HEK293 (cell line): ENCODE data around the gene PIK3R1.

Source experiments
- CTCF ChIA-PET: fragments of 350-600 bp; formaldehyde crosslinking; extraction: SDS; loops from one replicate; lab custom pipeline; 2021; ENCODE audit warnings: antibody characterized with exemption; lab: Yijun Ruan, JAX
- POLR2A ChIA-PET: fragments of 300-600 bp; formaldehyde crosslinking; extraction: SDS; loops from one replicate; lab custom pipeline; 2020; ENCODE audit warnings: antibody characterized with exemption, inconsistent platforms; lab: Yijun Ruan, JAX
- H3K27ac ChIP-seq: fragments of 200-500 bp; sonication (Bioruptor generic); 2 replicates; pipeline ENCODE4 v1.5.1; 2014; ENCODE audit warnings: low read depth, low read length, control low read depth, inconsistent platforms; ENCODE audit errors: extremely low read depth
- H3K36me3 ChIP-seq, 2 experiments: fragments of 200-500 bp in 1 of 2; sonication (Bioruptor generic) in 1 of 2; 1 replicate in 1 of 2; 2 replicates in 1 of 2; pipeline ENCODE4 v1.5.1; 2014 to 2017; ENCODE audit warnings: inconsistent platforms in 2 of 2, low read length in 2 of 2; ENCODE audit not compliant: control insufficient read depth in 2 of 2, insufficient read depth in 1 of 2
- H3K4me1 ChIP-seq: fragments of 200-500 bp; sonication (Bioruptor generic); 2 replicates; pipeline ENCODE4 v1.5.1; 2014; ENCODE audit warnings: mild to moderate bottlenecking, low read length, inconsistent platforms; ENCODE audit not compliant: control insufficient read depth, insufficient read depth
- H3K4me3 ChIP-seq: 2 replicates; pipeline ENCODE4 v1.5.1; 2011; ENCODE audit warnings: low read depth, mild to moderate bottlenecking, control low read depth, low read length, moderate library complexity
- H3K9me3 ChIP-seq: fragments of 200-500 bp; sonication (Bioruptor generic); 2 replicates; pipeline ENCODE4 v1.5.1; 2014; ENCODE audit warnings: low read depth, low read length, inconsistent platforms; ENCODE audit not compliant: control insufficient read depth, insufficient read depth
- GLI4 ChIP-seq: fragments of 450-650 bp; formaldehyde crosslinking; IDR thresholded peaks from 2 replicates; pipeline ENCODE4 v1.5.1; 2016; ENCODE audit warnings: missing biosample characterization, missing genetic modification characterization
- GLIS2 ChIP-seq: fragments of 450-650 bp; formaldehyde crosslinking; IDR thresholded peaks from 2 replicates; pipeline ENCODE4 v1.5.1; 2016; ENCODE audit warnings: missing biosample characterization, missing genetic modification characterization
- HIC1 ChIP-seq: fragments of 450-650 bp; formaldehyde crosslinking; IDR thresholded peaks from 2 replicates; pipeline ENCODE4 v1.5.1; 2016; ENCODE audit warnings: missing biosample characterization, missing genetic modification characterization
- SP7 ChIP-seq: fragments of 450-650 bp; formaldehyde crosslinking; IDR thresholded peaks from 2 replicates; pipeline ENCODE4 v1.5.1; 2016; ENCODE audit warnings: missing biosample characterization, missing genetic modification characterization
- ZBTB21 ChIP-seq: fragments of 450-650 bp; formaldehyde crosslinking; IDR thresholded peaks from 2 replicates; pipeline ENCODE4 v1.5.1; 2017; ENCODE audit warnings: missing biosample characterization, missing genetic modification characterization
- ZFP41 ChIP-seq: fragments of 450-650 bp; formaldehyde crosslinking; IDR thresholded peaks from 2 replicates; pipeline ENCODE4 v1.5.1; 2016; ENCODE audit warnings: missing biosample characterization, missing genetic modification characterization, borderline replicate concordance
- ZFP69B ChIP-seq: fragments of 450-650 bp; formaldehyde crosslinking; IDR thresholded peaks from 2 replicates; pipeline ENCODE4 v1.5.1; 2016; ENCODE audit warnings: missing biosample characterization, missing genetic modification characterization
- ZNF132 ChIP-seq: fragments of 450-650 bp; formaldehyde crosslinking; IDR thresholded peaks from 2 replicates; pipeline ENCODE4 v1.5.1; 2017; ENCODE audit warnings: missing biosample characterization, missing genetic modification characterization, borderline replicate concordance
- ZNF155 ChIP-seq: fragments of 450-650 bp; formaldehyde crosslinking; IDR thresholded peaks from 2 replicates; pipeline ENCODE4 v1.5.1; 2016; ENCODE audit warnings: missing biosample characterization, missing genetic modification characterization
- ZNF169 ChIP-seq: fragments of 450-650 bp; formaldehyde crosslinking; IDR thresholded peaks from 2 replicates; pipeline ENCODE4 v1.5.1; 2016; ENCODE audit warnings: missing biosample characterization, missing genetic modification characterization
- ZNF174 ChIP-seq: fragments of 450-650 bp; formaldehyde crosslinking; IDR thresholded peaks from 2 replicates; pipeline ENCODE4 v1.5.0; 2017; ENCODE audit warnings: missing biosample characterization, mild to moderate bottlenecking, missing genetic modification characterization
- ZNF184 ChIP-seq: fragments of 450-650 bp; IDR thresholded peaks from 2 replicates; pipeline ENCODE4 v1.5.1; 2018; ENCODE audit warnings: missing biosample characterization, mild to moderate bottlenecking, missing genetic modification characterization
- ZNF214 ChIP-seq: fragments of 450-650 bp; formaldehyde crosslinking; IDR thresholded peaks from 2 replicates; pipeline ENCODE4 v1.5.1; 2017; ENCODE audit warnings: missing biosample characterization, mild to moderate bottlenecking, missing genetic modification characterization, borderline replicate concordance
- ZNF274 ChIP-seq, 2 experiments: fragments of 200-500 bp in 1 of 2; fragments of 450-650 bp in 1 of 2; sonication (Bioruptor generic) in 1 of 2; formaldehyde crosslinking in 1 of 2; IDR thresholded peaks; 2 replicates each; pipeline versions ENCODE4 v1.5.1 to v1.6.1; 2014 to 2016; ENCODE audit warnings: borderline replicate concordance in 1 of 2, inconsistent platforms in 1 of 2, low read length in 1 of 2, missing biosample characterization in 1 of 2, missing genetic modification characterization in 1 of 2
- ZNF302 ChIP-seq: fragments of 450-650 bp; formaldehyde crosslinking; IDR thresholded peaks from 2 replicates; pipeline ENCODE4 v1.5.1; 2016; ENCODE audit warnings: missing biosample characterization, missing genetic modification characterization, low read depth
- ZNF354C ChIP-seq: fragments of 450-650 bp; formaldehyde crosslinking; IDR thresholded peaks from 2 replicates; pipeline ENCODE4 v1.5.1; 2016; ENCODE audit warnings: missing biosample characterization, missing genetic modification characterization, low read depth, borderline replicate concordance
- ZNF391 ChIP-seq: fragments of 450-650 bp; formaldehyde crosslinking; IDR thresholded peaks from 2 replicates; pipeline ENCODE4 v1.5.1; 2016; ENCODE audit warnings: low read depth, missing biosample characterization, missing genetic modification characterization, borderline replicate concordance
- ZNF473 ChIP-seq: fragments of 450-650 bp; formaldehyde crosslinking; IDR thresholded peaks from 2 replicates; pipeline ENCODE4 v1.5.1; 2017; ENCODE audit warnings: missing biosample characterization, missing genetic modification characterization
- ZNF518A ChIP-seq: fragments of 450-650 bp; formaldehyde crosslinking; conservative IDR thresholded peaks from 2 replicates; pipeline ENCODE4 v1.5.1; 2016; ENCODE audit warnings: low read depth, missing biosample characterization, missing genetic modification characterization
- ZNF555 ChIP-seq: fragments of 450-650 bp; formaldehyde crosslinking; conservative IDR thresholded peaks from 2 replicates; pipeline ENCODE4 v1.5.1; 2017; ENCODE audit warnings: missing biosample characterization, mild to moderate bottlenecking, missing genetic modification characterization, inconsistent platforms
- ZNF571 ChIP-seq: fragments of 450-650 bp; formaldehyde crosslinking; IDR thresholded peaks from 2 replicates; pipeline ENCODE4 v1.5.0; 2017; ENCODE audit warnings: missing biosample characterization, missing genetic modification characterization
- ZNF654 ChIP-seq: fragments of 450-650 bp; formaldehyde crosslinking; IDR thresholded peaks from 2 replicates; pipeline ENCODE4 v1.5.1; 2016; ENCODE audit warnings: low read depth, missing biosample characterization, missing genetic modification characterization
- ZNF692 ChIP-seq: fragments of 450-650 bp; formaldehyde crosslinking; IDR thresholded peaks from 2 replicates; pipeline ENCODE4 v1.5.1; 2016; ENCODE audit warnings: missing biosample characterization, missing genetic modification characterization
- ZXDB ChIP-seq: fragments of 450-650 bp; formaldehyde crosslinking; IDR thresholded peaks from 2 replicates; pipeline ENCODE4 v1.5.1; 2016; ENCODE audit warnings: missing biosample characterization, missing genetic modification characterization

PIK3R1 gene

GRCh38 chr5:68345171-68345570 is 129.6 kb downstream of the PIK3R1 start:
- peaks cover 5% of the 10 kb centered on the region; the same call in 1 of the 2 replicates for H3K4me1 ChIP-seq
- H3K27ac ChIP-seq: no peak overlapping the region
- TF ChIP-seq ZXDB (tag by site-specific recombination) (no peak), ZNF214 (tag by site-specific recombination) (no peak), GLI4 (tag by site-specific recombination) (no peak), ZNF302 (no peak), ZNF555 (tag by site-specific recombination) (no peak), ZNF155 (tag by site-specific recombination) (no peak), ZNF184 (tag by site-specific recombination) (no peak), ZFP69B (tag by site-specific recombination) (no peak), GLIS2 (tag by site-specific recombination) (no peak), ZNF354C (tag by site-specific recombination) (no peak), ZBTB21 (tag by site-specific recombination) (no peak), ZNF518A (tag by site-specific recombination) (no peak), ZNF473 (tag by site-specific recombination) (no peak), ZNF169 (tag by site-specific recombination) (no peak)
- H3K4me3 ChIP-seq: no peak overlapping the region
- H3K36me3 ChIP-seq: no peaks in the 10 kb centered on the region
- POLR2A ChIA-PET: no interaction called here
- CTCF ChIA-PET: interaction anchor here (0.8 kb wide), 1 partner anchor 10 kb away, joined by 3 read pairs; no protein-coding TSS in a partner anchor
- no peaks in the 10 kb centered on the region for H3K9me3 ChIP-seq

- ChIA-PET POLR2A (no interaction called here), CTCF (interaction anchor here (0.8 kb wide), 1 partner anchor 11 kb away, joined by 3 read pairs; no protein-coding TSS in a partner anchor)
- H3K36me3 ChIP-seq: no peaks in the 10 kb centered on the region
- no peak overlapping the region for H3K4me3 ChIP-seq
- no peak overlapping the region for H3K27ac ChIP-seq
- peaks cover 5% of the 10 kb centered on the region; the same call in 1 of the 2 replicates for H3K4me1 ChIP-seq
- H3K9me3 ChIP-seq: no peaks in the 10 kb centered on the region
- TF ChIP-seq ZNF354C (tag by site-specific recombination): no peak
- no peak for TF ChIP-seq ZNF169 (tag by site-specific recombination)
- no peak for TF ChIP-seq ZNF571 (tag by site-specific recombination)
- no peak for TF ChIP-seq ZNF654 (tag by site-specific recombination)
- TF ChIP-seq ZNF692 (tag by site-specific recombination): no peak
- TF ChIP-seq ZNF184 (tag by site-specific recombination): no peak
- no peak for TF ChIP-seq HIC1 (tag by site-specific recombination)
- no peak for TF ChIP-seq ZNF132 (tag by site-specific recombination)
- TF ChIP-seq ZNF473 (tag by site-specific recombination): no peak
- TF ChIP-seq ZNF391: no peak
- no peak for TF ChIP-seq ZFP41 (tag by site-specific recombination)
- no peak for TF ChIP-seq SP7 (tag by site-specific recombination)
- no peak for TF ChIP-seq ZNF274 (IDR thresholded peaks at IDR 0.05; ENCODE audit: low read length)
- TF ChIP-seq ZNF274 (tag by site-specific recombination; IDR thresholded peaks at IDR 0.05; ENCODE audit: borderline replicate concordance): no peak
- TF ChIP-seq ZNF174 (tag by site-specific recombination): no peak
Observed at GRCh38 chr5:68345582-68345981, 130.0 kb downstream of the PIK3R1 start.
